Astrocyte (in vitro differentiated cells and primary cell): ENCODE results near the gene TMEM141. TPM values are rescaled to one million over a fixed set of nuclear protein-coding genes. Genes with fewer than 3 reads are reported as not detected.

ENCODE experiments used
- DNase-seq: peaks from one replicate; pipeline ENCODE4 v3.0.0-alpha.2; 2010; ENCODE audit warnings: low read depth
- FAIRE-seq: peaks from 2 replicates; lab custom pipeline; 2011; peaks lifted over from hg19 to GRCh38; lab: Jason Lieb, UNC
- H2AFZ ChIP-seq: 2 replicates; pipeline ENCODE4 v1.6.0; 2012; ENCODE audit warnings: low read depth, low read length, inconsistent platforms
- H3K27ac ChIP-seq: 2 replicates; pipeline ENCODE4 v1.5.1; 2011; ENCODE audit warnings: low read depth, low read length, inconsistent platforms
- H3K27me3 ChIP-seq: 2 replicates; pipeline ENCODE4 v1.6.0; 2011; ENCODE audit warnings: low read length, inconsistent platforms; ENCODE audit not compliant: insufficient read depth
- H3K36me3 ChIP-seq: 2 replicates; pipeline ENCODE4 v1.5.1; 2011; ENCODE audit warnings: low read length, inconsistent platforms; ENCODE audit not compliant: insufficient read depth
- H3K4me1 ChIP-seq: 2 replicates; pipeline ENCODE4 v1.5.1; 2011; ENCODE audit warnings: low read length, inconsistent platforms; ENCODE audit not compliant: insufficient read depth
- H3K4me2 ChIP-seq: 2 replicates; pipeline ENCODE4 v1.6.0; 2012; ENCODE audit warnings: low read length, inconsistent platforms
- H3K4me3 ChIP-seq: 2 replicates; pipeline ENCODE4 v1.5.1; 2011; ENCODE audit warnings: low read depth, mild to moderate bottlenecking, low read length, inconsistent platforms; ENCODE audit not compliant: insufficient read depth
- H3K79me2 ChIP-seq: 2 replicates; pipeline ENCODE4 v1.6.0; 2012; ENCODE audit warnings: mild to moderate bottlenecking, low read length, inconsistent platforms; ENCODE audit not compliant: insufficient read depth
- H3K9ac ChIP-seq: 2 replicates; pipeline ENCODE4 v1.6.0; 2012; ENCODE audit warnings: mild to moderate bottlenecking, low read length, inconsistent platforms
- H3K9me3 ChIP-seq: 2 replicates; pipeline ENCODE4 v1.5.1; 2012; ENCODE audit warnings: low read depth, mild to moderate bottlenecking, low read length, inconsistent platforms; ENCODE audit not compliant: insufficient read depth
- H4K20me1 ChIP-seq: 2 replicates; pipeline ENCODE4 v1.6.0; 2012; ENCODE audit warnings: low read length, inconsistent platforms; ENCODE audit not compliant: insufficient read depth
- H3K27ac Mint-ChIP-seq: one replicate; pipeline ENCODE4 v1.8.0; 2021; ENCODE audit warnings: mild to moderate bottlenecking, mixed read lengths; ENCODE audit not compliant: unreplicated experiment
- H3K27me3 Mint-ChIP-seq: one replicate; pipeline ENCODE4 v1.8.0; 2021; ENCODE audit warnings: low read depth, mixed read lengths; ENCODE audit not compliant: unreplicated experiment
- H3K36me3 Mint-ChIP-seq: one replicate; pipeline ENCODE4 v1.8.0; 2021; ENCODE audit warnings: low read depth, mixed read lengths; ENCODE audit not compliant: unreplicated experiment
- H3K4me1 Mint-ChIP-seq: one replicate; pipeline ENCODE4 v1.8.0; 2021; ENCODE audit warnings: low read depth, mixed read lengths; ENCODE audit not compliant: unreplicated experiment
- H3K4me3 Mint-ChIP-seq: one replicate; pipeline ENCODE4 v1.8.0; 2021; ENCODE audit warnings: mild to moderate bottlenecking, moderate library complexity, mixed read lengths; ENCODE audit not compliant: unreplicated experiment
- H3K9me3 Mint-ChIP-seq: one replicate; pipeline ENCODE4 v1.8.0; 2021; ENCODE audit warnings: mild to moderate bottlenecking, mixed read lengths; ENCODE audit not compliant: unreplicated experiment
- CTCF ChIP-seq: IDR thresholded peaks from 2 replicates; pipeline ENCODE4 v1.5.1; 2011; ENCODE audit warnings: low read depth, mild to moderate bottlenecking, inconsistent platforms, low read length, moderate library complexity; ENCODE audit not compliant: insufficient read depth
- EZH2 ChIP-seq: IDR thresholded peaks from 2 replicates; pipeline ENCODE4 v1.6.1; 2012; ENCODE audit warnings: mild to moderate bottlenecking, low read length, inconsistent platforms; ENCODE audit not compliant: insufficient read depth
- total RNA-seq: library from RNA; stranded (reverse); gene quantifications from 2 replicates; pipeline ENCODE4 v1.2.1, GENCODE V29; 2021

TMEM141 gene
- total RNA-seq, 1 donor from 2014 or later: 40.8 TPM

GRCh38 chr9:136805207-136805740 is 14.1 kb downstream of the TMEM141 start:
- peaks cover 19% of the 10 kb centered on the region for H3K4me1 ChIP-seq
- peaks cover 25% of the 10 kb centered on the region for H3K79me2 ChIP-seq
- Mint-ChIP-seq H3K27ac (no peak overlapping the region), H3K9me3 (no peaks in the 10 kb centered on the region), H3K4me1 (peaks cover 14% of the 10 kb centered on the region), H3K27me3 (no peaks in the 10 kb centered on the region), H3K4me3 (peak overlapping the region; percentile 6), H3K36me3 (peaks cover 8% of the 10 kb centered on the region)
- H3K9ac ChIP-seq: no peak overlapping the region
- peaks cover 18% of the 10 kb centered on the region for H4K20me1 ChIP-seq
- H3K36me3 ChIP-seq: peaks cover 6% of the 10 kb centered on the region
- no peak overlapping the region for H2AFZ ChIP-seq
- H3K4me2 ChIP-seq: no peak overlapping the region
- no peak overlapping the region for H3K27ac ChIP-seq
- DNase-seq (no peak), FAIRE-seq (no peak)
- H3K9me3 ChIP-seq: no peaks in the 10 kb centered on the region
- no peak overlapping the region for H3K4me3 ChIP-seq
- peaks cover 18% of the 10 kb centered on the region for H3K27me3 ChIP-seq
- TF ChIP-seq EZH2 (no peak), CTCF (no peak)

- Histone ChIP-seq H3K4me3 (no peak overlapping the region), H3K27ac (no peak overlapping the region), H3K36me3 (peaks cover 6% of the 10 kb centered on the region), H3K27me3 (peaks cover 11% of the 10 kb centered on the region), H3K4me1 (peaks cover 19% of the 10 kb centered on the region), H3K79me2 (peaks cover 32% of the 10 kb centered on the region), H3K4me2 (no peak overlapping the region), H3K9ac (no peak overlapping the region), H4K20me1 (peaks cover 23% of the 10 kb centered on the region), H2AFZ (no peak overlapping the region), H3K9me3 (no peaks in the 10 kb centered on the region)
- FAIRE-seq (no peak), DNase-seq (no peak)
- Mint-ChIP-seq H3K4me3 (peak overlapping the region; percentile 84), H3K9me3 (no peaks in the 10 kb centered on the region), H3K4me1 (peaks cover 13% of the 10 kb centered on the region), H3K36me3 (peaks cover 8% of the 10 kb centered on the region), H3K27me3 (no peaks in the 10 kb centered on the region), H3K27ac (no peak overlapping the region)
- TF ChIP-seq EZH2 (no peak), CTCF (no peak)
Measured at GRCh38 chr9:136806067-136806466, 14.9 kb downstream of the TMEM141 start.

- Histone ChIP-seq H3K9ac (peak overlapping the region; percentile 90), H3K36me3 (peaks cover 6% of the 10 kb centered on the region), H3K27ac (no peak overlapping the region), H3K4me2 (peak overlapping the region; percentile 94), H3K27me3 (peaks cover 7% of the 10 kb centered on the region), H3K79me2 (peaks cover 39% of the 10 kb centered on the region), H2AFZ (peak overlapping the region; percentile 95), H3K4me1 (peaks cover 19% of the 10 kb centered on the region), H4K20me1 (peaks cover 29% of the 10 kb centered on the region), H3K9me3 (no peaks in the 10 kb centered on the region), H3K4me3 (peak overlapping the region; percentile 66)
- H3K27ac Mint-ChIP-seq: no peak overlapping the region
- no peaks in the 10 kb centered on the region for H3K9me3 Mint-ChIP-seq
- FAIRE-seq: no peak
- no peak for TF ChIP-seq CTCF
- TF ChIP-seq EZH2: no peak
- peaks cover 8% of the 10 kb centered on the region for H3K36me3 Mint-ChIP-seq
- H3K4me3 Mint-ChIP-seq: peak overlapping the region; percentile 84
- H3K27me3 Mint-ChIP-seq: no peaks in the 10 kb centered on the region
- DNase-seq: no peak
- peaks cover 13% of the 10 kb centered on the region for H3K4me1 Mint-ChIP-seq
Measured at GRCh38 chr9:136806631-136807201, 15.6 kb downstream of the TMEM141 start.
